ENCODE data around the gene ZNF280C.
"Not testable (repeated sequence)": the region's sequence is repeated elsewhere in the genome, so short reads cannot be mapped to it uniquely, and the experiment has no call there.

Gene ZNF280C

DNA sequence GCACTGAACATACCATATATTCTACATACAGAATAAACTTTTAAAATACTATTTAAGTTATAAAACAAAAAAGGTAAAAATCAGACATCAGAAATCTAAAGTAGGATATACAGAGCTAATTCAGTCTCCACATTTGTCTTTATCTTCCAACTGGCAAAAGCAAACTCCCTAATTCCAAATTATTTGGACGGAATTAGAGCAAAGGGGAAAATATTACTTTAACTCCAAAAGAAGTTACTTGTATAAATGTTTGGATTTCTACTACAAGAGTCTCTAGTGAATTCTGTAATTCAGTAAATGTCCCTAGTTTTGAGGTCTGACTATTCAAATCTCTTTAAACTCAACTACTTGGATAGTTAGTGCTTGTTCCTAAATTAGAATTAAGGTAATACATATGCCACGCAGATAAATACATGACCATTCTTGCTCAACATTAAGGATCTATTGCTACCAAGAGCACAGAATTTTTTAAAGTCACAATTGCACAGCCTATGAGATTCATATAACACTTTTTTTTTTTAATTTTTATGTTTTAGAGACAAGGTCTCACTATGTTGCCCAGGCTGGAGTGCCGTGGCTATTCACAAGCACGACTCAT, 7.3 kb downstream of the ZNF280C start:
- DNase-seq (ENCODE audit: low spot score): no peak

DNA sequence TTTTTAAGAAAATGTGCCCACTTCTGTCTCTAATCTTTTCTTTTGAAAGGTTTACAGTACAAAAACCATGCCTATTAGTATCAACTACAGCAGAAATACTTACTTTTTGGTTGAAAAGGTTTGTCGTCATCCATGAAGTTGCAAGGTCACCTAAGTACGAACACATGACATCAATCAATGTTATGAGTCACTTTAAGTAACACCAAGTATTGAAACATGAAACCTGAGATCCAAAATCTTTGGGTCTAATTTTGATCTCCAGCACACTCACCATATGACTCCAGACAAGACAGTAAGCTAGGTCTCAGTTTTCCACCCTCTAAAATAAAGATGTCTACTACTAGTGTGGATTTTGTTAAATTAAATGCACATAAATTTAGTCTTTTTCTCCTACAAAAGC, 8.4 kb downstream of the ZNF280C start:
- DNase-seq (ENCODE audit: low spot score): no peak

DNA sequence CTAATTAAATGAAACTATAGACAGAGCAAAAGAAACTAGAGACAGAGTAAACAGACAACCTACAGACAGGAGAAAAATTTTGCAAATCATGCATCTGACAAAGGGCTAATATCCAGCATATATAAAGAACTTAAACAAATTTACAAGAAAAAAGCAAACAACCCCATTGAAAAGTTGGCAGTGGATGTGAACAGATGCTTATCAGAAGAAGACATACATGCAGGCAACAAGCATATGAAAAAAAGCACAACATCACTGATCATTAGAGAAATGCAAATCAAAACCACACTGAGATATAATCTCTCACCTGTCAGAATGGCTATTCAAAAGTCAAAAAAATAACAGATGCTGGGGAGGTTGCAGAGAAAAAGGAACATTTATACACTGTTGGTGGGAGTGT, 14.8 kb downstream of the ZNF280C start:
- DNase-seq (ENCODE audit: low spot score): no peak

GRCh38 chrX:130251671-130252070, 17.0 kb downstream of the ZNF280C start:
- DNase-seq (ENCODE audit: low spot score): no peak

DNA sequence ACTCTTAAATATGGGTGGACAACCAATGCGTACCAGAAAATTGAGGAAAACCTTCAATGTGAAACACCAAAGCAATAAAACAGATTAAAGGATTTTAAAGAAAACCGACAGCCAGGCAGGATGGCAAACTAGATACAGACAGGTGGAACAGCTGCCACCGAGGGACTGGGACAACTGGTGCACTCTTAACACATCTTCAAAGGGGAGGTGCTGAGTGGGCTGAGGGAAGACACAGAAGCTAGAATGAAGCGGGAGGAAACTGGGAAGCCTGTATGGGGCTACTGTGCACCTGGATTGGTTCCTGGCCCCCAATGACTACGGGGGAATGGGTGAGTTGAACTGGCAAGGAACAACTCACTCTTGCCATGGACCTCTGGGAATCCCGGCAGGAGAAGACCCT, 20.7 kb downstream of the ZNF280C start:
- no peak for DNase-seq (ENCODE audit: low spot score)

DNA sequence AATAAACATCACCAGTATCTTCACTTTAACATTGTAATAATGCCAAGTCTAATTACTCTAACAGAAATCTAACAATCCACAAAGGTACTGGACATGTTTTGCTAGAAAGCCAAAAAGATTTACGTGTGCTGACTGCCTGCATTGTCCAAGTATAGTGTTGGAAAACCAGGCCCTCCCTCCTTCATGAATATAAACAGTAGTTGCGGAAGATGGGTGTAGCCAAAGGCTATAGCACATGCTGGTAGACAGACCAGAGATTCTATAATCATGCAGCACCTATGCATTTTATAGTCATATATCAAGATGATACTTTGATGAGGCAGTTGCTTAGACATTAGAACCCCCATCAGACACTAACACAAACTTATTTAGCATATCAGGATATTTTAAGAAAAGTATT, 22.6 kb downstream of the ZNF280C start:
- no peak for DNase-seq (ENCODE audit: low spot score)

GRCh38 chrX:130245441-130245840, 23.3 kb downstream of the ZNF280C start:
- no peak for DNase-seq (ENCODE audit: low spot score)

- not testable (repeated sequence) for DNase-seq (ENCODE audit: low spot score)
Measured at GRCh38 chrX:130231184-130231583, 37.5 kb downstream of the ZNF280C start.

- DNase-seq (ENCODE audit: low spot score): no peak
Measured at GRCh38 chrX:130228871-130229270, 39.8 kb downstream of the ZNF280C start.

- no peak for DNase-seq (ENCODE audit: low spot score)
Measured at GRCh38 chrX:130224810-130225209, 43.9 kb downstream of the ZNF280C start.

GRCh38 chrX:130216320-130216719, 52.4 kb downstream of the ZNF280C start:
- no peak for DNase-seq (ENCODE audit: low spot score)

GRCh38 chrX:130213376-130213775, 55.3 kb downstream of the ZNF280C start:
- DNase-seq (ENCODE audit: low spot score): no peak

GRCh38 chrX:130212371-130212770, 56.3 kb downstream of the ZNF280C start:
- DNase-seq (ENCODE audit: low spot score): no peak

DNA sequence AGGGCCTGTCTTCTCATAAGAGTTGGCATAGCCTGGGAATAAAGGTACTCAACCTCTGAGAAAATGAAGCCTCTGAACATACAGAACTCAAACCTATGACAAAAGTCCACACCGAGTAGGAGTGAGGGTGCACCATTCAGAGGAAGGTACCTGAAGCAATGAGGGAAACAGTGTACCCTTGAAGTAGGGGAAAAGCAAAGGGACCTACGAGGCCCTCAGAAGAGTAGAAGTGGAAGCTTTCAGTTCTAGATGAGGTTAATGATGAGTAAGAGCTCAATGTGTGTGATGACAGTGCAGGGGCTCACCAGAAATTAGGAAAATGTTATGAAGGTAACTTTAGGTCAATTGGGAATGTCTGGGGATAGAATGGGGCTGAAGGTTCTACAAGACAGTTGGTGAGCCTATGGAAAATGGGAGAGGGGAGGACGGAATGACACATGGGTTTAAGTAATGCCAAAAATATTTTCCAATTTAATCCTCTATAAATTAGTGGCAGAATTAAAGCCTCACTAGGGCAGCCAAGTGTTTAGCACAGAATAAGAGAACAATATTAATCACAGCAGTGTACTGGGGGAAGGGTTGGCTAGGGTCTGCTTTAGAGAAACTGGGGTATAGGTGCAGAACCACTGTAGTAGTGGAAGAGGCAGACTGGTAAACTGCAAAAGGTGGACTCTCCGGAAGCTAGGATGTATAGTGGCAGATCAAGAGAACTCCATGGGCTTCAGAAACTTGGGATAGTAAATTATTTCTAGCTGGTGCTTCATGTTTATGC, 57.1 kb downstream of the ZNF280C start:
- no peak for DNase-seq (ENCODE audit: low spot score)

GRCh38 chrX:130204647-130205046, 64.1 kb downstream of the ZNF280C start:
- DNase-seq (ENCODE audit: low spot score): no peak

GRCh38 chrX:130197464-130197863, 71.2 kb downstream of the ZNF280C start:
- no peak for DNase-seq (ENCODE audit: low spot score)

- DNase-seq (ENCODE audit: low spot score): no peak
Measured at GRCh38 chrX:130196466-130196865, 72.2 kb downstream of the ZNF280C start.

GRCh38 chrX:130190801-130191200, 77.9 kb downstream of the ZNF280C start:
- no peak for DNase-seq (ENCODE audit: low spot score)

DNA sequence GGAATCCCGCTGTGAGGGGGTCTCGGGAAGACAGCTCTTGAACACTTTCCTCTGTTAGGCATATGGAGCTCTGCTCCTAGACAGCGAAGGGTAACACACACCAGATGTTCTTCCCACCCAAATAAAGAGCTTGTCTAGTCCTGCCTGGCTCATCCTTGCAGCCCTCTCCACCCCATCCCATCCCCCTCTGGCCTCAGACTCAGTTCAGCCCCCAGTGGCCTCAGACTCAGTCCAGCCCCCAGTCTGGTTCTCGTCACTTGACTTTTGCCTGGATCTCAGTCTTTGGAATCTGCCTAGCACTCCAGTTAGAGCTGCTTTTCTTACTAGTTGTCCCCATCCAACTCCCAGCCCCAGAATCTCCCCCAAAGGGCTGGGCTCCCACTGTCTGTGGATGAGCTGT, 82.0 kb downstream of the ZNF280C start:
- no peak for DNase-seq (ENCODE audit: low spot score)

GRCh38 chrX:130184857-130185256, 83.8 kb downstream of the ZNF280C start:
- no peak for DNase-seq (ENCODE audit: low spot score)

GRCh38 chrX:130184168-130184567, 84.5 kb downstream of the ZNF280C start:
- no peak for DNase-seq (ENCODE audit: low spot score)

- no peak for DNase-seq (ENCODE audit: low spot score)
Measured at GRCh38 chrX:130179579-130180215, 89.0 kb downstream of the ZNF280C start.

GRCh38 chrX:130179170-130179569, 89.5 kb downstream of the ZNF280C start:
- DNase-seq (ENCODE audit: low spot score): no peak

Data from CD4-positive, alpha-beta T cell treated with Interleukin-2 at 100 ng/mL for 4 hours (primary cell).